Endothelial cell of hepatic sinusoid (primary cell): Measurements from ENCODE around the gene APBB1IP.
"Not testable (repeated sequence)": the region's sequence is repeated elsewhere in the genome, so short reads cannot be mapped to it uniquely, and the experiment has no call there.

Source experiments
- in situ Hi-C: cut with HindIII; loops from 2 replicates; pipeline ENCODE4 v1.10.0; 2017; ENCODE audit warnings: low sequenced_read_pairs

APBB1IP gene

GRCh38 chr10:26474845-26475244 is 36.7 kb downstream of the APBB1IP start:
- in situ Hi-C loops = not testable (repeated sequence)

- in situ Hi-C loops = no loop called here
Observed at GRCh38 chr10:26475386-26475785, 37.2 kb downstream of the APBB1IP start.

- in situ Hi-C loops = no loop called here
Observed at GRCh38 chr10:26477501-26477900, 39.4 kb downstream of the APBB1IP start.

- in situ Hi-C loops = no loop called here
Observed at GRCh38 chr10:26478061-26478460, 39.9 kb downstream of the APBB1IP start.

GRCh38 chr10:26479766-26480492 is 41.8 kb downstream of the APBB1IP start:
- in situ Hi-C loops = no loop called here

- in situ Hi-C loops = no loop called here
Observed at GRCh38 chr10:26481315-26481692, 43.2 kb downstream of the APBB1IP start.

GRCh38 chr10:26481914-26482550 is 43.9 kb downstream of the APBB1IP start:
- in situ Hi-C loops = no loop called here

- in situ Hi-C loops = no loop called here
Observed at GRCh38 chr10:26483554-26483953, 45.4 kb downstream of the APBB1IP start.

- in situ Hi-C loops = no loop called here
Observed at GRCh38 chr10:26485150-26485941, 47.2 kb downstream of the APBB1IP start.

- in situ Hi-C loops = no loop called here
Observed at GRCh38 chr10:26486304-26486703, 48.2 kb downstream of the APBB1IP start.

- in situ Hi-C loops = no loop called here
Observed at GRCh38 chr10:26486990-26487850, 49.1 kb downstream of the APBB1IP start.

- in situ Hi-C loops = no loop called here
Observed at GRCh38 chr10:26488344-26488743, 50.2 kb downstream of the APBB1IP start.

- in situ Hi-C loops = no loop called here
Observed at GRCh38 chr10:26489081-26489480, 50.9 kb downstream of the APBB1IP start.

GRCh38 chr10:26490367-26490766 is 52.2 kb downstream of the APBB1IP start:
- in situ Hi-C loops = not testable (repeated sequence)

- in situ Hi-C loops = no loop called here
Observed at GRCh38 chr10:26491276-26491675, 53.1 kb downstream of the APBB1IP start.

- in situ Hi-C loops = no loop called here
Observed at GRCh38 chr10:26491934-26492333, 53.8 kb downstream of the APBB1IP start.

- in situ Hi-C loops = not testable (repeated sequence)
Observed at GRCh38 chr10:26492725-26493124, 54.6 kb downstream of the APBB1IP start.

GRCh38 chr10:26494018-26494417 is 55.9 kb downstream of the APBB1IP start:
- in situ Hi-C loops = no loop called here

GRCh38 chr10:26499426-26499825 is 61.3 kb downstream of the APBB1IP start:
- in situ Hi-C loops = no loop called here

GRCh38 chr10:26502986-26503385 is 64.8 kb downstream of the APBB1IP start:
- in situ Hi-C loops = no loop called here

- in situ Hi-C loops = no loop called here
Observed at GRCh38 chr10:26503911-26504310, 65.8 kb downstream of the APBB1IP start.
